ENCODE measurements around the gene VASH1. TPM values are rescaled to one million over a fixed set of nuclear protein-coding genes. Genes with fewer than 3 reads are reported as not detected.
A peak's percentile ranks its signal among the peaks of the same experiment; 100 is the strongest.

The VASH1 gene
- total and polyA plus RNA-seq, 2 of the 13 experiments (the other 11 are each of a cell fraction or from before 2014, with no cell fraction given) = 0.11 to 0.24 TPM

- no peak for TF ChIP-seq ZNF225 (CRISPR knock-in tag; IDR thresholded peaks at IDR 0.05)
- TF ChIP-seq ZNF180 (CRISPR knock-in tag; IDR thresholded peaks at IDR 0.05; ENCODE audit: borderline replicate concordance, low read depth) = no peak
- TF ChIP-seq ZBTB38 (CRISPR knock-in tag; IDR thresholded peaks at IDR 0.05) = no peak
- no peak for TF ChIP-seq MAFK (conservative IDR thresholded peaks at IDR 0.05 in 1 of 2, IDR thresholded peaks at IDR 0.05 in 1 of 2; ENCODE audit: low read length in 2 of 2)
- no peak for TF ChIP-seq HINFP (CRISPR knock-in tag; IDR thresholded peaks at IDR 0.05; ENCODE audit: low read depth)
- TF ChIP-seq GABPA (IDR thresholded peaks at IDR 0.05; ENCODE audit: low read depth, low read length) = no peak
- no peak for TF ChIP-seq GABPA (CRISPR knock-in tag; IDR thresholded peaks at IDR 0.05; ENCODE audit: low read depth)
- no peak for TF ChIP-seq ZNF224 (CRISPR knock-in tag; IDR thresholded peaks at IDR 0.05)
- TF ChIP-seq HOXA5 (CRISPR knock-in tag; IDR thresholded peaks at IDR 0.05) = no peak
- 0 out of 2 replicates have a peak, but pooled peaks have one; percentile 33 for TF ChIP-seq ZNF350 (CRISPR knock-in tag; IDR thresholded peaks at IDR 0.05; ENCODE audit: borderline replicate concordance, low read depth)
- no peak for TF ChIP-seq REST (IDR thresholded peaks at IDR 0.05; ENCODE audit: borderline replicate concordance in 1 of 2, low read depth in 1 of 2, low read length in 2 of 2)
- TF ChIP-seq ZNF337 (CRISPR knock-in tag; IDR thresholded peaks at IDR 0.05; ENCODE audit: borderline replicate concordance, low read depth) = no peak
- TF ChIP-seq CEBPZ (IDR thresholded peaks at IDR 0.05; ENCODE audit: low read length) = no peak
- TF ChIP-seq ZSCAN29 (CRISPR knock-in tag; conservative IDR thresholded peaks at IDR 0.05) = no peak
- TF ChIP-seq NCOR1 (IDR thresholded peaks at IDR 0.05; ENCODE audit: borderline replicate concordance, low read length) = no peak
- TF ChIP-seq FIP1L1 (IDR thresholded peaks at IDR 0.05; ENCODE audit: borderline replicate concordance, insufficient read depth, low read depth, low read length) = no peak
- TF ChIP-seq NCOA2 (CRISPR knock-in tag; IDR thresholded peaks at IDR 0.05) = no peak
- TF ChIP-seq MAF1 (CRISPR knock-in tag; IDR thresholded peaks at IDR 0.05; ENCODE audit: borderline replicate concordance) = no peak
- no peak for TF ChIP-seq ZNF891 (CRISPR knock-in tag; IDR thresholded peaks at IDR 0.05)
- no peak for TF ChIP-seq HMG20A (CRISPR knock-in tag; IDR thresholded peaks at IDR 0.05; ENCODE audit: borderline replicate concordance)
- no peak for TF ChIP-seq ETV6 (CRISPR knock-in tag; conservative IDR thresholded peaks at IDR 0.05)
- TF ChIP-seq ZBTB7B (CRISPR knock-in tag; IDR thresholded peaks at IDR 0.05) = no peak
- no peak for TF ChIP-seq ZFP82 (CRISPR knock-in tag; IDR thresholded peaks at IDR 0.05; ENCODE audit: borderline replicate concordance)
- no peak for TF ChIP-seq JUND (CRISPR knock-in tag; IDR thresholded peaks at IDR 0.05)
Measured at GRCh38 chr14:76784881-76785280, 23.6 kb downstream of the VASH1 start (continued).
